Transverse colon (tissue), 4 donors: ENCODE measurements around the gene KCTD6. TPM values are rescaled to one million over a fixed set of nuclear protein-coding genes. Genes with fewer than 3 reads are reported as not detected.

ENCODE experiments used
- DNase-seq: peaks from one replicate; pipeline ENCODE4 v3.0.0-alpha.2; 2019
- H3K27ac ChIP-seq, 4 donors: fragments of 200-600 bp; sonication (generic); 2 replicates each; pipeline ENCODE4 v1.5.1; 2016 to 2018; ENCODE audit warnings: inconsistent platforms in 4 of 4
- H3K27me3 ChIP-seq: fragments of 200-600 bp; sonication (generic); 2 replicates; pipeline ENCODE4 v1.5.1; 2017; ENCODE audit warnings: inconsistent platforms
- H3K36me3 ChIP-seq, 4 donors: fragments of 200-600 bp; sonication (generic); 2 replicates each; pipeline ENCODE4 v1.5.1; 2017 to 2019; ENCODE audit warnings: inconsistent platforms in 4 of 4
- H3K4me1 ChIP-seq, 4 donors: fragments of 200-600 bp; sonication (generic); 2 replicates each; pipeline ENCODE4 v1.5.1; 2017 to 2020; ENCODE audit warnings: inconsistent platforms in 4 of 4
- H3K4me3 ChIP-seq, 4 donors: fragments of 200-600 bp; sonication (generic); 1 replicate in 1 of 4; 2 replicates in 3 of 4; pipeline versions ENCODE4 v1.5.1 to v1.6.1; 2017 to 2019; ENCODE audit warnings: inconsistent platforms in 4 of 4
- H3K9me3 ChIP-seq, 2 donors: fragments of 200-600 bp; sonication (generic); 2 replicates each; pipeline ENCODE4 v1.5.1; 2017 to 2019; ENCODE audit warnings: inconsistent platforms in 2 of 2
- EP300 ChIP-seq: sonication (generic); formaldehyde crosslinking; IDR thresholded peaks from one replicate; pipeline ENCODE4 v1.6.1; 2017; ENCODE audit warnings: antibody characterized with exemption, low read depth
- POLR2A ChIP-seq: fragments of 450-650 bp; IDR thresholded peaks from one replicate; pipeline ENCODE4 v1.6.1; 2016; ENCODE audit warnings: antibody characterized with exemption, mild to moderate bottlenecking, moderate library complexity
- POLR2AphosphoS5 ChIP-seq, 3 donors: sonication (generic); formaldehyde crosslinking; IDR thresholded peaks; one replicate each; pipeline ENCODE4 v1.6.1; 2016; ENCODE audit warnings: antibody characterized with exemption in 3 of 3
- WGBS, 2 donors: methylation state at CpG; one replicate each; pipeline ENCODE4 v1.1.5; 2018; ENCODE audit warnings: low coverage in 1 of 2; 5-methylcytosine and 5-hydroxymethylcytosine counted together
- in situ Hi-C, 4 donors: fragments of 200-750 bp; cut with MboI; loops; one replicate each; pipeline versions ENCODE4 v1.15.0 to v1.15.1; 2017; ENCODE audit warnings: low sequenced_read_pairs in 3 of 4, low pct_ligation_motif_present in 1 of 4, low pct_unique_long_range_greater_than_20kb in 1 of 4
- intact Hi-C: fragments of 100-400 bp; cut with DNase I; formaldehyde crosslinking; loops from one replicate; pipeline ENCODE4 v1.15.1; 2023; ENCODE audit warnings: low total_unique reads
- total RNA-seq, 4 donors: library from RNA; depleted of rRNA; stranded (reverse); fragments of >200 nt; gene quantifications; one replicate each; pipeline ENCODE4 v1.1.0, GENCODE V29; 2016
- TF ChIP-seq, protein P1 (sequence below), 5 experiments: fragments of 200-600 bp in 3 of 5; fragments of 450-650 bp in 2 of 5; sonication (generic) in 3 of 5; IDR thresholded peaks; 1 replicate in 2 of 5; 2 replicates in 3 of 5; pipeline ENCODE4 v1.5.1; 2016 to 2017; ENCODE audit warnings: antibody characterized with exemption in 5 of 5, inconsistent platforms in 3 of 5, mild to moderate bottlenecking in 2 of 5, moderate library complexity in 1 of 5

The KCTD6 gene
- total RNA-seq, 4 donors from 2014 or later: 3.0 to 15.7 (median 11.2) TPM

- no peak overlapping the region for H3K4me3 ChIP-seq
- intact Hi-C loops (no loop called here), in situ Hi-C loops (loop anchor here in 2 of 4 donors (10.0 to 25.0 kb wide), 2 partner anchors 216 to 344 kb away; partner anchors contain the start of genes HTD2 (in 1 of the 2) and RPP14 (in 1 of the 2))
- no peaks in the 10 kb centered on the region for H3K27me3 ChIP-seq
- DNase-seq: peak; percentile 64
- TF ChIP-seq POLR2AphosphoS5 (IDR thresholded peaks at IDR 0.05) (no peak), POLR2A (no peak), EP300 (no peak)
- H3K27ac ChIP-seq: no peak overlapping the region
- WGBS, 2 donors: 50% methylated on average over 6 of the region's 6 CpGs; no CpG with 5 or more reads in 1 of the 2 donors
- no peaks in the 10 kb centered on the region for H3K36me3 ChIP-seq
- H3K9me3 ChIP-seq: no peaks in the 10 kb centered on the region
- H3K4me1 ChIP-seq: peaks cover 0 to 22% (median 9%) of the 10 kb centered on the region in 4 donors
Observed at GRCh38 chr3:58528629-58529028, 36.7 kb downstream of the KCTD6 start.

DNA sequence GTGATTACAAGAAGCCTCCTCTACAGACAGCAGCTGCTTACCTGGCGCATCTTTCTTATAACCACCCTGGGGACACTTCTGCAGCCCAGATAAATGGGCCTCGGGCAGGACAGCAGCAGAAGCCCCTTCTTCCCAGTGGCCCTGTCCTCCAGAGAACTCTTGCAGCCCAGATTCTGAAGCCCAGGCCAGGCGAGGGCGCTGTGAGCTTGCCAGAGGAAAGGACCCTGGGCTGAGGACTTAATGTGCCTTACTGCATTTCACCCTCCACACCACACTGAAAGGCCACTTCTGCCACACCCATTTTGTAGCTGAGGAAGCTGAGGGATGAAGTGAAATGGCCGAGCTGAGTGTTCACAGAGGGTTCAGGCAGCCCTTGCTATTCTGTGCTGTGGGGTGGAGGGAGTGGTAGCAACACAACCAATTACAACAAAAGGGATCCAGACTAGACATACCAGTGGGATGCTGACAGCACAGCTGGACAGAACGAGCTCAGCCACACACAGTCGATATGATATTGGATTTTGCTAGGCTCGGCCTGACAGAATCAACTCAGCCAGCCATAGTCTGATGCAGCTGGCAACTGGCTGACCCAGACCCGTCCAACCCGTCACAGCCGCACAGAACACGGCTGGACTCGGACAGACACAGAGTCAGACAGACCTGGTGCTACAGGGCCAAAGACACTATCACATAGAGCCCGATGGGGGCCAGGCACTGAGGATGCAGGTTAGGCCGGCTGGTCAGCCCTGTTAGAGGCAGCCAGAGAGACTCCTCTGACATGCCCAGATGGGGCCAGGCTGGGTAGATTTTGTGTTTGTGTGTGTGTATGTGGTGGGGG, 37.8 kb downstream of the KCTD6 start:
- Histone ChIP-seq H3K27me3 (no peaks in the 10 kb centered on the region), H3K4me1 (peaks cover 0 to 22% (median 9%) of the 10 kb centered on the region in 4 donors), H3K9me3 (no peaks in the 10 kb centered on the region), H3K27ac (no peak overlapping the region), H3K4me3 (no peak overlapping the region), H3K36me3 (no peaks in the 10 kb centered on the region)
- in situ Hi-C loops: loop anchor here (5.0 to 25.0 kb wide), 6 partner anchors 55 to 345 kb away; partner anchors contain the start of genes HTD2 (in 1 of the 4) and RPP14 (in 1 of the 4)
- no peak for TF ChIP-seq POLR2A
- no peak for TF ChIP-seq POLR2AphosphoS5 (IDR thresholded peaks at IDR 0.05)
- TF ChIP-seq EP300: no peak
- TF ChIP-seq, protein P1, sequence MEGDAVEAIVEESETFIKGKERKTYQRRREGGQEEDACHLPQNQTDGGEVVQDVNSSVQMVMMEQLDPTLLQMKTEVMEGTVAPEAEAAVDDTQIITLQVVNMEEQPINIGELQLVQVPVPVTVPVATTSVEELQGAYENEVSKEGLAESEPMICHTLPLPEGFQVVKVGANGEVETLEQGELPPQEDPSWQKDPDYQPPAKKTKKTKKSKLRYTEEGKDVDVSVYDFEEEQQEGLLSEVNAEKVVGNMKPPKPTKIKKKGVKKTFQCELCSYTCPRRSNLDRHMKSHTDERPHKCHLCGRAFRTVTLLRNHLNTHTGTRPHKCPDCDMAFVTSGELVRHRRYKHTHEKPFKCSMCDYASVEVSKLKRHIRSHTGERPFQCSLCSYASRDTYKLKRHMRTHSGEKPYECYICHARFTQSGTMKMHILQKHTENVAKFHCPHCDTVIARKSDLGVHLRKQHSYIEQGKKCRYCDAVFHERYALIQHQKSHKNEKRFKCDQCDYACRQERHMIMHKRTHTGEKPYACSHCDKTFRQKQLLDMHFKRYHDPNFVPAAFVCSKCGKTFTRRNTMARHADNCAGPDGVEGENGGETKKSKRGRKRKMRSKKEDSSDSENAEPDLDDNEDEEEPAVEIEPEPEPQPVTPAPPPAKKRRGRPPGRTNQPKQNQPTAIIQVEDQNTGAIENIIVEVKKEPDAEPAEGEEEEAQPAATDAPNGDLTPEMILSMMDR (IDR thresholded peaks at IDR 0.05): peak in 1 of 5 experiments; percentile 9
- no peak for DNase-seq
- WGBS, 2 donors: 75% methylated on average over 15 of the region's 15 CpGs; no CpG with 5 or more reads in 1 of the 2 donors
- intact Hi-C loops: loop anchor here (10.0 kb wide), 1 partner anchor 65 kb away; no protein-coding TSS in a partner anchor

GRCh38 chr3:58530354-58530865, 38.5 kb downstream of the KCTD6 start:
- in situ Hi-C loops (loop anchor here (5.0 to 25.0 kb wide), 5 partner anchors 56 to 218 kb away; partner anchors contain the start of genes HTD2 (in 1 of the 4) and RPP14 (in 1 of the 4)), intact Hi-C loops (loop anchor here (10.0 kb wide), 1 partner anchor 66 kb away; no protein-coding TSS in a partner anchor)
- TF ChIP-seq EP300 (no peak), POLR2A (no peak), POLR2AphosphoS5 (IDR thresholded peaks at IDR 0.05) (no peak)
- TF ChIP-seq, protein P1 (IDR thresholded peaks at IDR 0.05): no peak
- no peaks in the 10 kb centered on the region for H3K9me3 ChIP-seq
- no peaks in the 10 kb centered on the region for H3K27me3 ChIP-seq
- H3K4me3 ChIP-seq: no peak overlapping the region
- H3K4me1 ChIP-seq: peaks cover 2 to 27% (median 13%) of the 10 kb centered on the region in 4 donors
- 98 to 100% methylated on average over 1 to 18 of the region's 18 CpGs for WGBS, 2 donors
- no peaks in the 10 kb centered on the region for H3K36me3 ChIP-seq
- H3K27ac ChIP-seq: no peak overlapping the region
- no peak for DNase-seq

GRCh38 chr3:58531555-58531954, 39.7 kb downstream of the KCTD6 start:
- no peaks in the 10 kb centered on the region for H3K36me3 ChIP-seq
- 82 to 100% methylated on average over 1 to 7 of the region's 7 CpGs for WGBS, 2 donors
- TF ChIP-seq POLR2A: no peak
- TF ChIP-seq EP300: no peak
- peaks cover 14 to 38% (median 24%) of the 10 kb centered on the region in 4 donors for H3K4me1 ChIP-seq
- no peaks in the 10 kb centered on the region for H3K27me3 ChIP-seq
- no peak overlapping the region for H3K27ac ChIP-seq
- H3K9me3 ChIP-seq: no peaks in the 10 kb centered on the region
- no peak overlapping the region for H3K4me3 ChIP-seq
- intact Hi-C loops: loop anchor here (10.0 kb wide), 1 partner anchor 67 kb away; no protein-coding TSS in a partner anchor
- DNase-seq: peak; percentile 37
- in situ Hi-C loops: loop anchor here (5.0 to 25.0 kb wide), 5 partner anchors 57 to 219 kb away; partner anchors contain the start of genes HTD2 (in 1 of the 4) and RPP14 (in 1 of the 4)
